Vagina (tissue), 2 donors: Measurements from ENCODE around the gene NAB1. TPM values are rescaled to one million over a fixed set of nuclear protein-coding genes. Genes with fewer than 3 reads are reported as not detected.

ENCODE experiments used
- DNase-seq, 2 donors: peaks; one replicate each; pipeline ENCODE4 v3.0.0-alpha.2; 2017; ENCODE audit errors: extremely low spot score in 2 of 2
- H3K27ac ChIP-seq: fragments of 200-600 bp; sonication (generic); one replicate; pipeline ENCODE4 v1.5.1; 2019
- H3K27me3 ChIP-seq: fragments of 200-600 bp; sonication (generic); one replicate; pipeline ENCODE4 v1.5.1; 2019
- H3K36me3 ChIP-seq, 2 donors: fragments of 200-600 bp; sonication (generic); one replicate each; pipeline ENCODE4 v1.5.1; 2017 to 2019
- H3K4me1 ChIP-seq: fragments of 200-600 bp; sonication (generic); one replicate; pipeline ENCODE4 v1.5.1; 2019
- H3K4me3 ChIP-seq, 2 donors: fragments of 200-600 bp; sonication (generic); 1 replicate in 1 of 2; 2 replicates in 1 of 2; pipeline ENCODE4 v1.5.1; 2016 to 2019
- H3K9me3 ChIP-seq: fragments of 200-600 bp; sonication (generic); one replicate; pipeline ENCODE4 v1.5.1; 2019
- POLR2A ChIP-seq, 2 donors: fragments of 450-650 bp; IDR thresholded peaks; one replicate each; pipeline ENCODE4 v1.6.1; 2017; ENCODE audit warnings: antibody characterized with exemption in 2 of 2, mild to moderate bottlenecking in 2 of 2, moderate library complexity in 2 of 2
- POLR2AphosphoS5 ChIP-seq, 2 donors: sonication (generic); formaldehyde crosslinking; IDR thresholded peaks; one replicate each; pipeline ENCODE4 v1.9.0; 2017; ENCODE audit warnings: antibody characterized with exemption in 2 of 2, mild to moderate bottlenecking in 2 of 2, low read depth in 1 of 2; ENCODE audit not compliant: insufficient read depth in 1 of 2
- intact Hi-C: fragments of 100-400 bp; cut with DNase I; formaldehyde crosslinking; loops from one replicate; pipeline ENCODE4 v1.15.1; 2023
- total RNA-seq: library from RNA; depleted of rRNA; stranded (reverse); fragments of >200 nt; gene quantifications from one replicate; pipeline ENCODE4 v1.2.3, GENCODE V29; 2016
- TF ChIP-seq, protein P1 (sequence below), 3 experiments: fragments of 450-650 bp in 2 of 3; fragments of 200-600 bp in 1 of 3; sonication (generic) in 1 of 3; IDR thresholded peaks; one replicate each; pipeline ENCODE4 v1.5.1; 2017 to 2019; ENCODE audit warnings: antibody characterized with exemption in 3 of 3, mild to moderate bottlenecking in 2 of 3, moderate library complexity in 2 of 3

NAB1 gene
- total RNA-seq, 1 donor from 2014 or later, result 78.6 TPM

DNA sequence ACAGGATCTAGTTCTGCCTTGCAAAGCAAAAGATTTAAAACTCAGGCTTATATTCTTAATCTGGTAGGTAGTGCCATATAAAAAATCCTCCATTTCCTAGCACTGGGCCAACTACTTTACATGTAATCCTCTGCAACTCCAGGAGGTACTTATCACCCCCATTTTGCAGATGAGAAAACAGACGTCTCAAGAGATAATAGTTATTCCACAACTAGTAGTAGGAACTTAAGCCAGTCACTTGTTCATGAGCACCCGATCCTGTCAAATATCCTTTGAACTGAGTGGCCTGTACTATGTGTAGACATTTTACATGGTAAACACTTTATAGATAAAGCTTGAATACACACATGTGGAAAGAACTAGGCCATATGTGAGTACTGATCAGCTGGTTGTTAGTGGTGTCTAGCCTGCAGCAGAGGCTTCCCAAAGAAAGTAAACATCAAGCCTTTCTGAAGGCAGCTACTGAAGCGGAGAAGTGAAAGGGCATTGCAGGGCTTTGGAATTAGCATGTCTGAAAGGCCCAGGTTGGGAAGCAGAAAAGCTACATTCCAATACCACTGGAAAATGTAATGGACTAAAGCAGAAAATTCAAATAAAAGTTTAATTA is 48.0 kb downstream of the NAB1 start:
- intact Hi-C loops, result no loop called here
- Histone ChIP-seq H3K27ac (no peak overlapping the region), H3K9me3 (no peaks in the 10 kb centered on the region), H3K4me3 (no peak overlapping the region), H3K4me1 (no peaks in the 10 kb centered on the region), H3K36me3 (peaks cover 0 to 1% of the 10 kb centered on the region in 2 donors), H3K27me3 (no peaks in the 10 kb centered on the region)
- DNase-seq, result no peak
- TF ChIP-seq, protein P1, sequence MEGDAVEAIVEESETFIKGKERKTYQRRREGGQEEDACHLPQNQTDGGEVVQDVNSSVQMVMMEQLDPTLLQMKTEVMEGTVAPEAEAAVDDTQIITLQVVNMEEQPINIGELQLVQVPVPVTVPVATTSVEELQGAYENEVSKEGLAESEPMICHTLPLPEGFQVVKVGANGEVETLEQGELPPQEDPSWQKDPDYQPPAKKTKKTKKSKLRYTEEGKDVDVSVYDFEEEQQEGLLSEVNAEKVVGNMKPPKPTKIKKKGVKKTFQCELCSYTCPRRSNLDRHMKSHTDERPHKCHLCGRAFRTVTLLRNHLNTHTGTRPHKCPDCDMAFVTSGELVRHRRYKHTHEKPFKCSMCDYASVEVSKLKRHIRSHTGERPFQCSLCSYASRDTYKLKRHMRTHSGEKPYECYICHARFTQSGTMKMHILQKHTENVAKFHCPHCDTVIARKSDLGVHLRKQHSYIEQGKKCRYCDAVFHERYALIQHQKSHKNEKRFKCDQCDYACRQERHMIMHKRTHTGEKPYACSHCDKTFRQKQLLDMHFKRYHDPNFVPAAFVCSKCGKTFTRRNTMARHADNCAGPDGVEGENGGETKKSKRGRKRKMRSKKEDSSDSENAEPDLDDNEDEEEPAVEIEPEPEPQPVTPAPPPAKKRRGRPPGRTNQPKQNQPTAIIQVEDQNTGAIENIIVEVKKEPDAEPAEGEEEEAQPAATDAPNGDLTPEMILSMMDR (IDR thresholded peaks at IDR 0.05), result no peak
- no peak for TF ChIP-seq POLR2A (IDR thresholded peaks at IDR 0.05)
- TF ChIP-seq POLR2AphosphoS5 (IDR thresholded peaks at IDR 0.05; ENCODE audit: insufficient read depth in 1 of 2, low read depth in 1 of 2), result no peak

DNA sequence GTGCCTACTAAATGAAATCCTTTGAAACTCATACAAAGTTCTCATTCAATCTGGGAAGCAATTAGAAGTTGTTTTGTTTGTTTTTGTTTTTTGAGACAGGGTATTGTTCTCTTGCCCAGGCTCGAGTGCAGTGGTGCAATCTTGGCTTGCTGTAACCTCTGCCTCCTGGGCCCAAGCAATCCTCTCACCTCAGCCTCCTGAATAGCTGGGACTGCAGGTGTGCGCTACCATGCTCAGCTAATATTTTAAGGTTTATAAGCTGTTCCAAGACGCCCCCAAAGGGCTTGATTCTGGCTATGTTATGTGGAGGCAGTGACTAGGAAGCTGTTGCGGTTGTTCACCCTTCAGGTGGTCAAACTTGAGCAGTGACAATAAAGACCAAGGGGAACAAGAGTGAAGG is 48.5 kb downstream of the NAB1 start:
- no peak for DNase-seq
- Histone ChIP-seq H3K36me3 (no peaks in the 10 kb centered on the region), H3K4me1 (no peaks in the 10 kb centered on the region), H3K9me3 (no peaks in the 10 kb centered on the region), H3K4me3 (no peak overlapping the region), H3K27me3 (no peaks in the 10 kb centered on the region), H3K27ac (no peak overlapping the region)
- intact Hi-C loops, result no loop called here
- no peak for TF ChIP-seq POLR2AphosphoS5 (IDR thresholded peaks at IDR 0.05; ENCODE audit: insufficient read depth in 1 of 2, low read depth in 1 of 2)
- no peak for TF ChIP-seq POLR2A (IDR thresholded peaks at IDR 0.05)
- TF ChIP-seq, protein P1 (IDR thresholded peaks at IDR 0.05), result no peak

DNA sequence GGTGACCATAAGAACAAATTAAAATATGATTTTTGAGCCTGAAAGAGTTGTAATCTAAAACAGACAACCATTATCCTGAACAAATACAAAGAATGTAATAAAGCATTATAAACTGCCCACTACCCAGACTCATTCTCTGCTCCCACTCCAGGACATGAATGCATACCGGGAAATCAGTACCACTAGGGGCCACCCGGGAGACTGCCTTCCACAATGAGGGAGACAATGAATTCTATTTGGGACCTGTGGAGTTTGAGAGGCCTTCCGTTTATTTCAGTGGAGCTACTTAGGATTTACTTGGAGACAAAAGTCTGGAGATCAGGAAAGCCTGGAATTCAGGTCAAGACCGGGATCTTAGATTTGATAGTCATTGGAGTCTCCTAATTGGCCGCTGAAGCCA is 50.0 kb downstream of the NAB1 start:
- H3K36me3 ChIP-seq, result no peaks in the 10 kb centered on the region
- no peaks in the 10 kb centered on the region for H3K9me3 ChIP-seq
- TF ChIP-seq POLR2AphosphoS5 (IDR thresholded peaks at IDR 0.05; ENCODE audit: insufficient read depth in 1 of 2, low read depth in 1 of 2) (no peak), POLR2A (IDR thresholded peaks at IDR 0.05) (no peak)
- TF ChIP-seq, protein P1 (IDR thresholded peaks at IDR 0.05), result no peak
- H3K27me3 ChIP-seq, result no peaks in the 10 kb centered on the region
- no peaks in the 10 kb centered on the region for H3K4me1 ChIP-seq
- DNase-seq, result no peak
- intact Hi-C loops, result no loop called here
- H3K4me3 ChIP-seq, result no peak overlapping the region
- no peak overlapping the region for H3K27ac ChIP-seq

DNA sequence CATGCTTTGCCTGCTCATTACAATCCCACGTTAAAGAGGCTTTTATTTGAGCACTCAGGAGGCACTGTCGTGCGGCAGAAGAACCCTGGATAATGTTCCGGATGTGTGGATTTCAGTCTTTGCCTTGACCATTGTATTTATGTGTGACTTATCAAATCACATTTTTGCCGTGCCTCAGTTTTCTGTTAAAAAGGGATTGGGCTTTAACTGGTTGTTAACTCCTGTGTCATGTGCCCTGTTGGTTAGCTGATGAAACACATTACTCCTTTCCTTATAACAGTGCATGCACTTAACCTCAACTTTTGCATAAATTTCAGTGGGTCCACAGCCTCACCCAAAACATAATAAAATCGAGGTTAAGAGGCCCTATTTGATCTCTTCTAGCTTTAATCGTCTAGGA is 52.7 kb downstream of the NAB1 start:
- no peaks in the 10 kb centered on the region for H3K9me3 ChIP-seq
- TF ChIP-seq POLR2AphosphoS5 (IDR thresholded peaks at IDR 0.05; ENCODE audit: insufficient read depth in 1 of 2, low read depth in 1 of 2), result no peak
- TF ChIP-seq, protein P1 (IDR thresholded peaks at IDR 0.05), result no peak
- TF ChIP-seq POLR2A (IDR thresholded peaks at IDR 0.05), result no peak
- no peak overlapping the region for H3K27ac ChIP-seq
- no peak for DNase-seq
- H3K36me3 ChIP-seq, result no peaks in the 10 kb centered on the region
- intact Hi-C loops, result no loop called here
- H3K4me3 ChIP-seq, result no peak overlapping the region
- no peaks in the 10 kb centered on the region for H3K4me1 ChIP-seq
- no peaks in the 10 kb centered on the region for H3K27me3 ChIP-seq

- Histone ChIP-seq H3K27ac (no peak overlapping the region), H3K4me1 (no peaks in the 10 kb centered on the region)
- intact Hi-C loops, result no loop called here
These were observed 56.4 kb downstream of the NAB1 start for GRCh38 chr2:190705280-190705679.

More at GRCh38 chr2:190705280-190705679, 56.4 kb downstream of the NAB1 start:
- TF ChIP-seq POLR2AphosphoS5 (IDR thresholded peaks at IDR 0.05; ENCODE audit: insufficient read depth in 1 of 2, low read depth in 1 of 2) (no peak), POLR2A (IDR thresholded peaks at IDR 0.05) (no peak)
- TF ChIP-seq, protein P1 (IDR thresholded peaks at IDR 0.05), result no peak
- Histone ChIP-seq H3K36me3 (no peaks in the 10 kb centered on the region), H3K27me3 (no peaks in the 10 kb centered on the region), H3K4me3 (no peak overlapping the region), H3K9me3 (no peaks in the 10 kb centered on the region)
- DNase-seq, result no peak
